GM23248 (cell line): ENCODE data around the gene AKR1C4. TPM values are rescaled to one million over a fixed set of nuclear protein-coding genes. Genes with fewer than 3 reads are reported as not detected.

Experiments
- DNase-seq: peaks from one replicate; pipeline ENCODE4 v3.0.0-alpha.2; 2015
- H2AFZ ChIP-seq: fragments of 200-600 bp; sonication (generic); 2 replicates; pipeline ENCODE4 v1.6.1; 2016; ENCODE audit warnings: antibody characterized with exemption
- H3F3A ChIP-seq: fragments of 200-600 bp; sonication (generic); 2 replicates; pipeline ENCODE4 v1.6.1; 2016; ENCODE audit warnings: mild to moderate bottlenecking, antibody characterized with exemption, mixed run types; ENCODE audit not compliant: insufficient read depth
- H3K27ac ChIP-seq: fragments of 200-600 bp; sonication (generic); 2 replicates; pipeline ENCODE4 v1.5.1; 2016; ENCODE audit warnings: mild to moderate bottlenecking
- H3K27me3 ChIP-seq: fragments of 200-600 bp; sonication (generic); replicated peaks from 2 replicates; pipeline ENCODE4 v1.6.1; 2016; ENCODE audit warnings: mild to moderate bottlenecking; ENCODE audit not compliant: insufficient read depth
- H3K36me3 ChIP-seq: fragments of 200-600 bp; sonication (generic); 2 replicates; pipeline ENCODE4 v1.6.1; 2016; ENCODE audit warnings: low read depth, mild to moderate bottlenecking
- H3K4me1 ChIP-seq: fragments of 200-600 bp; sonication (generic); 2 replicates; pipeline ENCODE4 v1.6.1; 2016; ENCODE audit warnings: mild to moderate bottlenecking; ENCODE audit not compliant: insufficient read depth
- H3K4me2 ChIP-seq: fragments of 200-600 bp; sonication (generic); one replicate; pipeline ENCODE4 v1.6.1; 2016; ENCODE audit warnings: mild to moderate bottlenecking; ENCODE audit not compliant: unreplicated experiment
- H3K4me3 ChIP-seq: fragments of 200-600 bp; sonication (generic); 2 replicates; pipeline ENCODE4 v1.5.1; 2016; ENCODE audit warnings: mild to moderate bottlenecking
- H3K79me2 ChIP-seq: fragments of 200-600 bp; sonication (generic); 2 replicates; pipeline ENCODE4 v1.6.1; 2016; ENCODE audit warnings: mild to moderate bottlenecking; ENCODE audit not compliant: insufficient read depth
- H3K9ac ChIP-seq: fragments of 200-600 bp; sonication (generic); 2 replicates; pipeline ENCODE4 v1.6.1; 2016; ENCODE audit warnings: mild to moderate bottlenecking
- H3K9me2 ChIP-seq: fragments of 200-600 bp; sonication (generic); 2 replicates; pipeline ENCODE4 v1.6.1; 2016; ENCODE audit warnings: mixed run types, mild to moderate bottlenecking, moderate library complexity; ENCODE audit not compliant: insufficient read depth
- H3K9me3 ChIP-seq: fragments of 200-600 bp; sonication (generic); one replicate; pipeline ENCODE4 v1.6.1; 2017; ENCODE audit warnings: low read depth
- H4K20me1 ChIP-seq: fragments of 200-600 bp; sonication (generic); 2 replicates; pipeline ENCODE4 v1.6.0; 2016; ENCODE audit not compliant: insufficient read depth
- EZH2 ChIP-seq: fragments of 200-600 bp; sonication (generic); IDR thresholded peaks from 2 replicates; pipeline ENCODE4 v1.6.1; 2018; ENCODE audit warnings: antibody characterized with exemption, mild to moderate bottlenecking; ENCODE audit not compliant: insufficient read depth, poor library complexity, severe bottlenecking
- EZH2phosphoT487 ChIP-seq: fragments of 200-600 bp; sonication (generic); IDR thresholded peaks from 2 replicates; pipeline ENCODE4 v1.6.1; 2018; ENCODE audit warnings: antibody characterized with exemption, moderate library complexity, mild to moderate bottlenecking, low read depth; ENCODE audit not compliant: insufficient read depth
- WGBS, 2 experiments: methylation state at CpG; one replicate each; pipeline ENCODE4 v1.1.6; 2015 to 2017; ENCODE audit warnings: low lambda C conversion rate in 2 of 2, low coverage in 1 of 2; ENCODE audit errors: missing lambda C conversion rate in 2 of 2; 5-methylcytosine and 5-hydroxymethylcytosine counted together
- in situ Hi-C: fragments of 300-500 bp; cut with MboI; formaldehyde crosslinking; loops from 2 replicates; pipeline ENCODE4 v1.15.0; 2020
- polyA plus RNA-seq: library from polyadenylated mRNA; unstranded; fragments of >200 nt; fragmentation: Nextera tagmentation; extraction: Ambion mirVana; gene quantifications from 2 replicates; pipeline ENCODE4 v1.2.1, GENCODE V29; 2016
- total RNA-seq: library from RNA; depleted of rRNA; stranded (reverse); fragments of >200 nt; shearing (Covaris generic); gene quantifications from 2 replicates; pipeline ENCODE4 v1.2.3, GENCODE V29; 2014; rRNA removed

Gene AKR1C4
- total and polyA plus RNA-seq, 2 experiments from 2014 or later: not detected

DNA sequence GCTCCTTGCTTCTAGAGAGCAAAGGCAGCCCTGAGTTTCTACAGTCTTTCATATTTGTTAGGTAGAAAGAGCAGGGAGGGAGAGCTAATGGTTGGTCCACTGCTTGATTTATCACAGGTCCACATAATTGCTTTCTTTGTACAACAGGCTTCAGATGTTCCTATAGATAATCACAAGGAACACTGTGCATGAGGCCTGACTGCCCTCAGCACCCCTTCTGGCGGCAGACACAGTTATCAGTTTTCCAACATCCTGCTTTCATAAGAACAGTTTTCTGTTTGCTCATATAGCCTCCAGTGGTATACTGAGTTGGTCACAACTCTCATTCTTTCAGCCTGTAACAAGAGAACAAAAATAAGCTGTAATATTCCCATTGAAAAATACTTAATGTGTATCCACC is 69.7 kb downstream of the AKR1C4 start:
- Histone ChIP-seq H3K27me3 (no peaks in the 10 kb centered on the region), H3K4me3 (no peak overlapping the region), H3K79me2 (no peaks in the 10 kb centered on the region), H3K9me3 (no peaks in the 10 kb centered on the region), H3F3A (no peaks in the 10 kb centered on the region), H3K9ac (no peak overlapping the region), H3K27ac (no peak overlapping the region), H3K4me2 (no peak overlapping the region), H3K9me2 (no peaks in the 10 kb centered on the region), H3K4me1 (no peaks in the 10 kb centered on the region), H2AFZ (no peak overlapping the region), H3K36me3 (no peaks in the 10 kb centered on the region), H4K20me1 (no peaks in the 10 kb centered on the region)
- DNase-seq: no peak
- TF ChIP-seq EZH2phosphoT487: no peak
- no peak for TF ChIP-seq EZH2
- WGBS, 2 experiments: 0 to 10% methylated on average over 1 of the region's 1 CpG
- in situ Hi-C loops: no loop called here

DNA sequence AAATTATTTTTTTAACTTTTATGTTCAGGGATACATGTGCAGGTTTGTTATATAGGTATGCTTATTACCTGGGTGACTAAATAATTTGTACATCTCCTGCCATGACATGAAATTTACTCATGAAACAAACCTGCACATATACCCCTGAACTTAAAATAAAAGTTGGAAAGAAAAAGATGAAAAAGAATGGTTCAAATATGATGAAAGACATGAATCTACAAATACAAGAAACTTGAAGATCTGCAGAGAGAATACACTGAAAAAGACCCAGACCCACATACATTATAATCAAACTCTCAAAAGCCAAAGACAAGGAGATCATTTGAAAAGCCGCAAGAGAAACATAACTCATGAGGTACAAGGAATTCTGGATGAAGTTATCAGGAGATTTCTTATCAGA is 70.2 kb downstream of the AKR1C4 start:
- Histone ChIP-seq H3K9me2 (no peaks in the 10 kb centered on the region), H2AFZ (no peak overlapping the region), H3K4me3 (no peak overlapping the region), H3K36me3 (no peaks in the 10 kb centered on the region), H3K79me2 (no peaks in the 10 kb centered on the region), H3F3A (no peaks in the 10 kb centered on the region), H3K9me3 (no peaks in the 10 kb centered on the region), H3K4me1 (no peaks in the 10 kb centered on the region), H3K4me2 (no peak overlapping the region), H3K27me3 (no peaks in the 10 kb centered on the region), H3K27ac (no peak overlapping the region), H4K20me1 (no peaks in the 10 kb centered on the region), H3K9ac (no peak overlapping the region)
- in situ Hi-C loops: no loop called here
- DNase-seq: no peak
- TF ChIP-seq EZH2: no peak
- TF ChIP-seq EZH2phosphoT487: no peak
- 72 to 79% methylated on average over 1 of the region's 1 CpG for WGBS, 2 experiments

DNA sequence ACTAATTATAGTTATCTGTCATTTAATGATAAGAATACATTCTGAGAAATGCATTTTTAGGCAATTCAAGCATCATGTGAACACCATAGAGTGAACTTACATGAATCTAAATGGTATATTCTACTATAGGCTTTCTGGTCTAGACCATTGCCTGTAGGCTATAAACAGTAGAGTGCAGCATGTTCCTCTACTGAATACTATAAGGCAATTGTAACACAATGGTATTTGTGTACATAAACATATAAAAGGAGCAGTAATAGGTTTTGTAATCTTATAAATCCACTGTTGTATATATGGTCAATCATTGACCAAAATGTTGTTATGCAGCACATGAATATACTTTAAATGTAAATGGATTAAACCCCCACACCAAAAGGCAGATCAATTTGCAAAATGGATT is 71.6 kb downstream of the AKR1C4 start:
- no peak overlapping the region for H3K4me2 ChIP-seq
- H3K9me3 ChIP-seq: no peaks in the 10 kb centered on the region
- no peak for TF ChIP-seq EZH2
- no peak for TF ChIP-seq EZH2phosphoT487
- H3K4me3 ChIP-seq: no peak overlapping the region
- H3K27ac ChIP-seq: no peak overlapping the region
- H3F3A ChIP-seq: no peaks in the 10 kb centered on the region
- no peak overlapping the region for H2AFZ ChIP-seq
- H3K79me2 ChIP-seq: no peaks in the 10 kb centered on the region
- in situ Hi-C loops: no loop called here
- H3K27me3 ChIP-seq: no peaks in the 10 kb centered on the region
- no peak for DNase-seq
- H3K9me2 ChIP-seq: no peaks in the 10 kb centered on the region
- no peak overlapping the region for H3K9ac ChIP-seq
- no peaks in the 10 kb centered on the region for H3K36me3 ChIP-seq
- no peaks in the 10 kb centered on the region for H4K20me1 ChIP-seq
- H3K4me1 ChIP-seq: no peaks in the 10 kb centered on the region

Other genes with a start within 250 kb of the AKR1C4 start
- 23.8 and 39.4 TPM in 2 replicates for gene AKR1C1, start 233.4 kb upstream of the AKR1C4 start, total RNA-seq
- gene AKR1C1, start 233.4 kb upstream of the AKR1C4 start, polyA plus RNA-seq: 43.9 and 44.5 TPM in 2 replicates
- gene AKR1C2, start 193.0 kb upstream of the AKR1C4 start, total RNA-seq: 9.6 and 13.7 TPM in 2 replicates
- gene AKR1C2, start 193.0 kb upstream of the AKR1C4 start, polyA plus RNA-seq: 19.8 and 20.9 TPM in 2 replicates
- 23.2 and 36.2 TPM in 2 replicates for gene AKR1C3, start 102.4 kb upstream of the AKR1C4 start, total RNA-seq
- 44.7 and 51.8 TPM in 2 replicates for gene AKR1C3, start 102.4 kb upstream of the AKR1C4 start, polyA plus RNA-seq
- gene AKR1C8, start 11.7 kb upstream of the AKR1C4 start, total RNA-seq: not detected in 2 replicates
- gene AKR1C8, start 11.7 kb upstream of the AKR1C4 start, polyA plus RNA-seq: not detected in 2 replicates
- not detected in 2 replicates for gene UCN3, start 168.1 kb downstream of the AKR1C4 start, total RNA-seq
- gene UCN3, start 168.1 kb downstream of the AKR1C4 start, polyA plus RNA-seq: not detected in 2 replicates
- gene TUBAL3, start 208.0 kb downstream of the AKR1C4 start, total RNA-seq: not detected in 2 replicates
- gene TUBAL3, start 208.0 kb downstream of the AKR1C4 start, polyA plus RNA-seq: not detected in 2 replicates
- gene NET1, start 215.7 kb downstream of the AKR1C4 start, total RNA-seq: 40.2 and 42.9 TPM in 2 replicates
- 36.5 and 36.7 TPM in 2 replicates for gene NET1, start 215.7 kb downstream of the AKR1C4 start, polyA plus RNA-seq